ENCODE measurements around the gene CLIP1.
"Not testable (repeated sequence)": the region's sequence is repeated elsewhere in the genome, so short reads cannot be mapped to it uniquely, and the experiment has no call there.

DNA sequence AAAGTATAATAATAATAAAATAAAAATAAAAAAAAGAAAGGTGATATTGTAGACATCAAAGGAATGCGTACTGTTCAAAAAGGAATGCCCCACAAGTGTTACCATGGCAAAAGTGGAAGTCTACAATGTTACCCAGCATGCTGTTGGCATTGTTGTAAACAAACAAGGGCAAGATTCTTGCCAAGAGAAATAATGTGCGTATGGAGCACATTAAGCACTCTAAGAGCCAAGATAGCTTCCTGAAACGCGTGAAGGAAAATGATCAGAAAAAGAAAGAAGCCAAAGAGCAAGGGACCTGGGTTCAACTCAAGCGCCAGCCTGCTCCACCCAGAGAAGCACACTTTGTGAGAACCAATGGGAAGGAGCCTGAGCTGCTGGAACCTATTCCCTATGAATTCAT is 57.2 kb downstream of the CLIP1 start:
- TF ChIP-seq, protein P1, sequence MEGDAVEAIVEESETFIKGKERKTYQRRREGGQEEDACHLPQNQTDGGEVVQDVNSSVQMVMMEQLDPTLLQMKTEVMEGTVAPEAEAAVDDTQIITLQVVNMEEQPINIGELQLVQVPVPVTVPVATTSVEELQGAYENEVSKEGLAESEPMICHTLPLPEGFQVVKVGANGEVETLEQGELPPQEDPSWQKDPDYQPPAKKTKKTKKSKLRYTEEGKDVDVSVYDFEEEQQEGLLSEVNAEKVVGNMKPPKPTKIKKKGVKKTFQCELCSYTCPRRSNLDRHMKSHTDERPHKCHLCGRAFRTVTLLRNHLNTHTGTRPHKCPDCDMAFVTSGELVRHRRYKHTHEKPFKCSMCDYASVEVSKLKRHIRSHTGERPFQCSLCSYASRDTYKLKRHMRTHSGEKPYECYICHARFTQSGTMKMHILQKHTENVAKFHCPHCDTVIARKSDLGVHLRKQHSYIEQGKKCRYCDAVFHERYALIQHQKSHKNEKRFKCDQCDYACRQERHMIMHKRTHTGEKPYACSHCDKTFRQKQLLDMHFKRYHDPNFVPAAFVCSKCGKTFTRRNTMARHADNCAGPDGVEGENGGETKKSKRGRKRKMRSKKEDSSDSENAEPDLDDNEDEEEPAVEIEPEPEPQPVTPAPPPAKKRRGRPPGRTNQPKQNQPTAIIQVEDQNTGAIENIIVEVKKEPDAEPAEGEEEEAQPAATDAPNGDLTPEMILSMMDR (IDR thresholded peaks at IDR 0.05) = not testable (repeated sequence)
- TF ChIP-seq EZH2 (IDR thresholded peaks at IDR 0.05) = not testable (repeated sequence)

Data from neural progenitor cell (in vitro differentiated cells).